Measurements from ENCODE around the gene GRN.

DNA sequence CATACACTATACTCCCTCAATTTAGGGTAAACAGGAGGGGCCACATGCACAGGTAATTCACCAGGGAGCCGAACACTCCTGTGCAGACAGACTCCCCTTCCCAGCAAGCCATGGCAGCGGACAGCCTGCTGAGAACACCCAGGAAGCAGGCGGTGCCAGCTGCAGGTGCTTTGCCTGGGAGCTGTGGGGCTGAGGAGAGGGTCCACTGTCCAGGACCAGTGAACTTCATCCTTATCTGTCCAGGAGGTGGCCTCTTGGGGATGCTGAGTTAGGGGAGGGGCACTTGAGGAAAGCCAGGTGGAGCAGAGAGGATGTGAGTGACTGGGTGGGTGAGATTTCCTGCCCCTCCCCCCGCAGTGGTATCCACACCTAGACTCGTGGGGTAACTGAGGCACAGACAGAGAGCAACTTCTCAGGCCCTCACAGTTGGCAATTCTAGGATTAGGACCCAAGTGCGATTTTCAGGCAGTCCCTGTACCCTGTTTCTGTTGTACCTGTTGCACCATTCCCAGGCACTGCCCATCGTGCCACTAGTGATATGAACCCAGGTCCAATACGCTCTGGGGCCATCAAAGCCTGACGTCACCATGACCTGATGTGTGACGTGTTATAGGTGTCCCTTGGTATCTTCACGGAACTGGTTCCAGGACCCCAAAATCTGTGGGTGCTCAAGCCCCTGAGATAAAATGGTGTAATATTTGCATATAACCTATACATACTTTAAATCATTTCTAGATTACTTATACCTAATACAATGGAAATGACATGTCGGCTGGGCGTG is 1.2 kb downstream of the GRN start:
- TF ChIP-seq, protein P1, sequence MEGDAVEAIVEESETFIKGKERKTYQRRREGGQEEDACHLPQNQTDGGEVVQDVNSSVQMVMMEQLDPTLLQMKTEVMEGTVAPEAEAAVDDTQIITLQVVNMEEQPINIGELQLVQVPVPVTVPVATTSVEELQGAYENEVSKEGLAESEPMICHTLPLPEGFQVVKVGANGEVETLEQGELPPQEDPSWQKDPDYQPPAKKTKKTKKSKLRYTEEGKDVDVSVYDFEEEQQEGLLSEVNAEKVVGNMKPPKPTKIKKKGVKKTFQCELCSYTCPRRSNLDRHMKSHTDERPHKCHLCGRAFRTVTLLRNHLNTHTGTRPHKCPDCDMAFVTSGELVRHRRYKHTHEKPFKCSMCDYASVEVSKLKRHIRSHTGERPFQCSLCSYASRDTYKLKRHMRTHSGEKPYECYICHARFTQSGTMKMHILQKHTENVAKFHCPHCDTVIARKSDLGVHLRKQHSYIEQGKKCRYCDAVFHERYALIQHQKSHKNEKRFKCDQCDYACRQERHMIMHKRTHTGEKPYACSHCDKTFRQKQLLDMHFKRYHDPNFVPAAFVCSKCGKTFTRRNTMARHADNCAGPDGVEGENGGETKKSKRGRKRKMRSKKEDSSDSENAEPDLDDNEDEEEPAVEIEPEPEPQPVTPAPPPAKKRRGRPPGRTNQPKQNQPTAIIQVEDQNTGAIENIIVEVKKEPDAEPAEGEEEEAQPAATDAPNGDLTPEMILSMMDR (IDR thresholded peaks at IDR 0.05; ENCODE audit: extremely low read depth in 1 of 2, insufficient read depth in 1 of 2, low read depth in 1 of 2, low read length in 2 of 2), result no peak
- no peak for TF ChIP-seq POLR2A (IDR thresholded peaks at IDR 0.05; ENCODE audit: low read depth, low read length)
- no peak for TF ChIP-seq POLR2AphosphoS5 (IDR thresholded peaks at IDR 0.05; ENCODE audit: insufficient read depth, low read depth, low read length)
- no peak for TF ChIP-seq EZH2 (IDR thresholded peaks at IDR 0.05; ENCODE audit: borderline replicate concordance, low read depth, low read length, severe bottlenecking)
- TF ChIP-seq, protein P2, sequence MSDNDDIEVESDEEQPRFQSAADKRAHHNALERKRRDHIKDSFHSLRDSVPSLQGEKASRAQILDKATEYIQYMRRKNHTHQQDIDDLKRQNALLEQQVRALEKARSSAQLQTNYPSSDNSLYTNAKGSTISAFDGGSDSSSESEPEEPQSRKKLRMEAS (IDR thresholded peaks at IDR 0.05; ENCODE audit: insufficient read depth, insufficient read length), result no peak
- TF ChIP-seq JUN (IDR thresholded peaks at IDR 0.05; ENCODE audit: borderline replicate concordance, insufficient read depth, insufficient read length, low read depth), result no peak
- TF ChIP-seq FOS (IDR thresholded peaks at IDR 0.05; ENCODE audit: borderline replicate concordance, insufficient read depth, low read length), result no peak
- no peak for TF ChIP-seq MYC (IDR thresholded peaks at IDR 0.05; ENCODE audit: low read depth, low read length)
- TF ChIP-seq GATA2 (IDR thresholded peaks at IDR 0.05; ENCODE audit: insufficient read depth, insufficient read length, low read depth, low read length), result no peak

Measured in endothelial cell of umbilical vein (primary cell).